SK-N-SH (cell line): Measurements from ENCODE around the gene GNG13. TPM values are rescaled to one million over a fixed set of nuclear protein-coding genes. Genes with fewer than 3 reads are reported as not detected.

Experiments used
- CTCF ChIA-PET: fragments of 300-600, 350-600 bp; formaldehyde crosslinking; extraction: SDS; loops from one replicate; lab custom pipeline; 2021; lab: Yijun Ruan, JAX
- POLR2A ChIA-PET: fragments of 350-600 bp; sonication (Branson Sonifier 250); formaldehyde crosslinking; extraction: SDS; loops from one replicate; lab custom pipeline; 2020; ENCODE audit warnings: antibody characterized with exemption, inconsistent platforms; lab: Yijun Ruan, JAX
- DNase-seq: peaks from one replicate; pipeline ENCODE4 v3.0.0; 2012
- H2AFZ ChIP-seq: fragments of 200-600 bp; sonication (generic); 2 replicates; pipeline ENCODE4 v1.8.1; 2016; ENCODE audit warnings: antibody characterized with exemption, mild to moderate bottlenecking, low read depth
- H3F3A ChIP-seq: fragments of 200-600 bp; sonication (generic); replicated peaks from 2 replicates; pipeline ENCODE3; 2016; ENCODE audit warnings: antibody characterized with exemption, mild to moderate bottlenecking; ENCODE audit not compliant: insufficient read depth
- H3K27ac ChIP-seq, 2 experiments: fragments of 200-500 bp in 1 of 2; fragments of 200-600 bp in 1 of 2; sonication (Bioruptor generic) in 1 of 2; sonication (generic), shearing (Covaris generic) in 1 of 2; 2 replicates each; pipeline versions ENCODE4 v1.5.1 to v1.6.1; 2014 to 2016; ENCODE audit warnings: low read depth in 2 of 2, inconsistent platforms in 1 of 2, low read length in 1 of 2, mild to moderate bottlenecking in 1 of 2, mixed read lengths in 1 of 2
- H3K27me3 ChIP-seq: fragments of 200-600 bp; sonication (generic), shearing (Covaris generic); 2 replicates; pipeline ENCODE4 v1.6.1; 2016; ENCODE audit warnings: mixed run types; ENCODE audit not compliant: insufficient read depth
- H3K36me3 ChIP-seq, 2 experiments: fragments of 200-500 bp in 1 of 2; fragments of 200-600 bp in 1 of 2; sonication (Bioruptor generic) in 1 of 2; sonication (generic) in 1 of 2; replicated peaks in 1 of 2; 2 replicates each; pipeline versions ENCODE3 to v1.5.1; 2014 to 2016; ENCODE audit warnings: low read length in 1 of 2, mild to moderate bottlenecking in 1 of 2; ENCODE audit not compliant: insufficient read depth in 2 of 2, control insufficient read depth in 1 of 2
- H3K4me1 ChIP-seq, 2 experiments: fragments of 200-500 bp in 1 of 2; fragments of 200-600 bp in 1 of 2; sonication (Bioruptor generic) in 1 of 2; sonication (generic), shearing (Covaris generic) in 1 of 2; 2 replicates each; pipeline versions ENCODE4 v1.5.1 to v1.6.1; 2014 to 2016; ENCODE audit warnings: low read depth in 1 of 2, low read length in 1 of 2, mixed run types in 1 of 2; ENCODE audit not compliant: insufficient read depth in 2 of 2, control insufficient read depth in 1 of 2
- H3K4me2 ChIP-seq: fragments of 200-600 bp; sonication (generic), shearing (Covaris generic); 2 replicates; pipeline ENCODE4 v1.6.1; 2017; ENCODE audit warnings: mixed run types
- H3K4me3 ChIP-seq, 2 experiments: fragments of 200-500 bp in 1 of 2; fragments of 200-600 bp in 1 of 2; sonication (Bioruptor generic) in 1 of 2; sonication (generic), shearing (Covaris generic) in 1 of 2; 2 replicates each; pipeline versions ENCODE4 v1.5.1 to v1.8.1; 2014 to 2016; ENCODE audit warnings: low read depth in 2 of 2, inconsistent platforms in 1 of 2, low read length in 1 of 2, mild to moderate bottlenecking in 1 of 2, mixed read lengths in 1 of 2, moderate library complexity in 1 of 2
- H3K79me2 ChIP-seq: fragments of 200-600 bp; sonication (generic); 2 replicates; pipeline ENCODE4 v1.8.1; 2017; ENCODE audit warnings: mild to moderate bottlenecking; ENCODE audit not compliant: insufficient read depth
- H3K9ac ChIP-seq: fragments of 200-600 bp; sonication (generic); 2 replicates; pipeline ENCODE4 v1.6.1; 2017; ENCODE audit warnings: mixed run types
- H3K9me2 ChIP-seq: fragments of 200-600 bp; sonication (generic); 2 replicates; pipeline ENCODE4 v1.6.1; 2017; ENCODE audit warnings: mixed run types
- H3K9me3 ChIP-seq: fragments of 200-600 bp; sonication (generic); 2 replicates; pipeline ENCODE4 v1.6.1; 2017; ENCODE audit warnings: mixed run types, mild to moderate bottlenecking, moderate library complexity
- H4K20me1 ChIP-seq: fragments of 200-600 bp; sonication (generic); 2 replicates; pipeline ENCODE4 v1.6.1; 2017; ENCODE audit warnings: mild to moderate bottlenecking, mixed run types; ENCODE audit not compliant: insufficient read depth
- FOXJ3 ChIP-seq: sonication (generic); formaldehyde crosslinking; IDR thresholded peaks from 2 replicates; pipeline ENCODE4 v1.5.1; 2020; ENCODE audit warnings: mild to moderate bottlenecking, missing genetic modification reagents
- WGBS: methylation state at CpG from one replicate; pipeline ENCODE4 v1.1.6; 2017; ENCODE audit warnings: low lambda C conversion rate; 5-methylcytosine and 5-hydroxymethylcytosine counted together
- polyA plus RNA-seq, 3 experiments: library from polyadenylated mRNA; depleted of rRNA; stranded (reverse); fragments of >200 nt; gene quantifications; 2 replicates each; pipeline ENCODE4 v1.2.3, GENCODE V29; 2012
- TF ChIP-seq, protein P1 (sequence below): fragments of 200-600 bp; sonication (generic); IDR thresholded peaks from 2 replicates; pipeline ENCODE4 v1.6.1; 2017; ENCODE audit warnings: antibody characterized with exemption, mild to moderate bottlenecking, moderate library complexity
- TF ChIP-seq, protein P2 (sequence below): IDR thresholded peaks from 2 replicates; pipeline ENCODE4 v1.4.0; 2012; ENCODE audit warnings: low read depth, borderline replicate concordance
- TF ChIP-seq, protein P3 (sequence below): IDR thresholded peaks from 2 replicates; pipeline ENCODE4 v1.6.1; 2012; ENCODE audit warnings: mild to moderate bottlenecking, low read depth, low read length, moderate library complexity

Gene GNG13
- polyA plus RNA-seq, 1 of the 3 experiments (the other 2 are of a cell fraction): not detected

GRCh38 chr16:797686-798085, 2.8 kb downstream of the GNG13 start:
- no peaks in the 10 kb centered on the region for H3K9me2 ChIP-seq
- TF ChIP-seq, protein P1, sequence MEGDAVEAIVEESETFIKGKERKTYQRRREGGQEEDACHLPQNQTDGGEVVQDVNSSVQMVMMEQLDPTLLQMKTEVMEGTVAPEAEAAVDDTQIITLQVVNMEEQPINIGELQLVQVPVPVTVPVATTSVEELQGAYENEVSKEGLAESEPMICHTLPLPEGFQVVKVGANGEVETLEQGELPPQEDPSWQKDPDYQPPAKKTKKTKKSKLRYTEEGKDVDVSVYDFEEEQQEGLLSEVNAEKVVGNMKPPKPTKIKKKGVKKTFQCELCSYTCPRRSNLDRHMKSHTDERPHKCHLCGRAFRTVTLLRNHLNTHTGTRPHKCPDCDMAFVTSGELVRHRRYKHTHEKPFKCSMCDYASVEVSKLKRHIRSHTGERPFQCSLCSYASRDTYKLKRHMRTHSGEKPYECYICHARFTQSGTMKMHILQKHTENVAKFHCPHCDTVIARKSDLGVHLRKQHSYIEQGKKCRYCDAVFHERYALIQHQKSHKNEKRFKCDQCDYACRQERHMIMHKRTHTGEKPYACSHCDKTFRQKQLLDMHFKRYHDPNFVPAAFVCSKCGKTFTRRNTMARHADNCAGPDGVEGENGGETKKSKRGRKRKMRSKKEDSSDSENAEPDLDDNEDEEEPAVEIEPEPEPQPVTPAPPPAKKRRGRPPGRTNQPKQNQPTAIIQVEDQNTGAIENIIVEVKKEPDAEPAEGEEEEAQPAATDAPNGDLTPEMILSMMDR: no peak
- no peak for TF ChIP-seq FOXJ3 (CRISPR knock-in tag)
- TF ChIP-seq, protein P2, sequence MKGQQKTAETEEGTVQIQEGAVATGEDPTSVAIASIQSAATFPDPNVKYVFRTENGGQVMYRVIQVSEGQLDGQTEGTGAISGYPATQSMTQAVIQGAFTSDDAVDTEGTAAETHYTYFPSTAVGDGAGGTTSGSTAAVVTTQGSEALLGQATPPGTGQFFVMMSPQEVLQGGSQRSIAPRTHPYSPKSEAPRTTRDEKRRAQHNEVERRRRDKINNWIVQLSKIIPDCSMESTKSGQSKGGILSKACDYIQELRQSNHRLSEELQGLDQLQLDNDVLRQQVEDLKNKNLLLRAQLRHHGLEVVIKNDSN: no peak
- no peak for DNase-seq
- CTCF ChIA-PET: interaction anchor here (3.3 kb wide), 1 partner anchor 13 kb away, joined by 11 read pairs; no protein-coding TSS in a partner anchor
- peaks cover 0 to 6% of the 10 kb centered on the region in 2 experiments; a peak in 1 of 4 replicates for H3K4me1 ChIP-seq
- H3K4me3 ChIP-seq: no peak overlapping the region
- no peaks in the 10 kb centered on the region for H3K79me2 ChIP-seq
- peaks cover 24% of the 10 kb centered on the region; the same call in 1 of the 2 replicates for H3K27me3 ChIP-seq
- no peaks in the 10 kb centered on the region for H3F3A ChIP-seq
- H4K20me1 ChIP-seq: no peaks in the 10 kb centered on the region
- no peak overlapping the region for H3K27ac ChIP-seq
- no peak overlapping the region for H3K4me2 ChIP-seq
- H2AFZ ChIP-seq: no peak overlapping the region
- H3K36me3 ChIP-seq: no peaks in the 10 kb centered on the region
- H3K9ac ChIP-seq: no peak overlapping the region
- WGBS: 93% methylated on average over 18 of the region's 22 CpGs
- POLR2A ChIA-PET: no interaction called here
- no peaks in the 10 kb centered on the region for H3K9me3 ChIP-seq

GRCh38 chr16:797120-797420, 3.5 kb downstream of the GNG13 start:
- no peak overlapping the region for H2AFZ ChIP-seq
- ChIA-PET POLR2A (no interaction called here), CTCF (interaction anchor here (1.4 to 3.3 kb wide), 2 partner anchors 12 to 56 kb away, joined by 3 to 11 read pairs; partner anchors contain the start of gene CIAO3)
- TF ChIP-seq, protein P3, sequence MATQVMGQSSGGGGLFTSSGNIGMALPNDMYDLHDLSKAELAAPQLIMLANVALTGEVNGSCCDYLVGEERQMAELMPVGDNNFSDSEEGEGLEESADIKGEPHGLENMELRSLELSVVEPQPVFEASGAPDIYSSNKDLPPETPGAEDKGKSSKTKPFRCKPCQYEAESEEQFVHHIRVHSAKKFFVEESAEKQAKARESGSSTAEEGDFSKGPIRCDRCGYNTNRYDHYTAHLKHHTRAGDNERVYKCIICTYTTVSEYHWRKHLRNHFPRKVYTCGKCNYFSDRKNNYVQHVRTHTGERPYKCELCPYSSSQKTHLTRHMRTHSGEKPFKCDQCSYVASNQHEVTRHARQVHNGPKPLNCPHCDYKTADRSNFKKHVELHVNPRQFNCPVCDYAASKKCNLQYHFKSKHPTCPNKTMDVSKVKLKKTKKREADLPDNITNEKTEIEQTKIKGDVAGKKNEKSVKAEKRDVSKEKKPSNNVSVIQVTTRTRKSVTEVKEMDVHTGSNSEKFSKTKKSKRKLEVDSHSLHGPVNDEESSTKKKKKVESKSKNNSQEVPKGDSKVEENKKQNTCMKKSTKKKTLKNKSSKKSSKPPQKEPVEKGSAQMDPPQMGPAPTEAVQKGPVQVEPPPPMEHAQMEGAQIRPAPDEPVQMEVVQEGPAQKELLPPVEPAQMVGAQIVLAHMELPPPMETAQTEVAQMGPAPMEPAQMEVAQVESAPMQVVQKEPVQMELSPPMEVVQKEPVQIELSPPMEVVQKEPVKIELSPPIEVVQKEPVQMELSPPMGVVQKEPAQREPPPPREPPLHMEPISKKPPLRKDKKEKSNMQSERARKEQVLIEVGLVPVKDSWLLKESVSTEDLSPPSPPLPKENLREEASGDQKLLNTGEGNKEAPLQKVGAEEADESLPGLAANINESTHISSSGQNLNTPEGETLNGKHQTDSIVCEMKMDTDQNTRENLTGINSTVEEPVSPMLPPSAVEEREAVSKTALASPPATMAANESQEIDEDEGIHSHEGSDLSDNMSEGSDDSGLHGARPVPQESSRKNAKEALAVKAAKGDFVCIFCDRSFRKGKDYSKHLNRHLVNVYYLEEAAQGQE: no peak
- no peak overlapping the region for H3K4me2 ChIP-seq
- no peak overlapping the region for H3K4me3 ChIP-seq
- H3K9me3 ChIP-seq: no peaks in the 10 kb centered on the region
- H3K27ac ChIP-seq: no peak overlapping the region
- H3F3A ChIP-seq: no peaks in the 10 kb centered on the region
- no peaks in the 10 kb centered on the region for H4K20me1 ChIP-seq
- H3K79me2 ChIP-seq: no peaks in the 10 kb centered on the region
- H3K9ac ChIP-seq: no peak overlapping the region
- no peaks in the 10 kb centered on the region for H3K36me3 ChIP-seq
- no peaks in the 10 kb centered on the region for H3K9me2 ChIP-seq
- no CpG with 5 or more reads among the region's 2 CpGs for WGBS
- H3K4me1 ChIP-seq: peaks cover 0 to 6% of the 10 kb centered on the region in 2 experiments; a peak in 1 of 4 replicates
- peaks cover 23% of the 10 kb centered on the region; the same call in 1 of the 2 replicates for H3K27me3 ChIP-seq
- DNase-seq: no peak
